Kidney (tissue), 14 donors: ENCODE measurements around the gene SUMF1. TPM values are rescaled to one million over a fixed set of nuclear protein-coding genes. Genes with fewer than 3 reads are reported as not detected.
"Not testable (repeated sequence)": the region's sequence is repeated elsewhere in the genome, so short reads cannot be mapped to it uniquely, and the experiment has no call there.

Experiments
- DNase-seq, 5 donors: peaks; one replicate each; pipeline ENCODE4 v3.0.0-alpha.2; 2013 to 2020
- FAIRE-seq: peaks from 2 replicates; lab custom pipeline; 2012; peaks lifted over from hg19 to GRCh38; lab: Jason Lieb, UNC
- H3K27ac ChIP-seq, 2 donors: one replicate each; pipeline ENCODE4 v1.7.0; 2013; ENCODE audit warnings: low read depth in 2 of 2, low read length in 2 of 2, inconsistent platforms in 1 of 2
- H3K27me3 ChIP-seq: one replicate; pipeline ENCODE4 v1.7.1; 2013; ENCODE audit warnings: low read length, inconsistent platforms; ENCODE audit not compliant: control insufficient read depth, insufficient read depth
- H3K36me3 ChIP-seq, 3 donors: one replicate each; pipeline versions ENCODE4 v1.7.0 to v1.7.1; 2013; ENCODE audit warnings: low read length in 3 of 3, control low read depth in 1 of 3, inconsistent platforms in 1 of 3; ENCODE audit not compliant: insufficient read depth in 3 of 3, control insufficient read depth in 2 of 3
- H3K4me1 ChIP-seq, 3 donors: one replicate each; pipeline versions ENCODE4 v1.7.0 to v1.7.1; 2013; ENCODE audit warnings: low read length in 3 of 3, inconsistent platforms in 1 of 3, low read depth in 1 of 3; ENCODE audit not compliant: control insufficient read depth in 2 of 3, insufficient read depth in 2 of 3
- H3K4me3 ChIP-seq, 3 donors: one replicate each; pipeline versions ENCODE4 v1.7.0 to v1.8.1; 2013; ENCODE audit warnings: low read length in 3 of 3, control low read depth in 1 of 3, inconsistent platforms in 1 of 3
- H3K9ac ChIP-seq, 3 donors: one replicate each; pipeline versions ENCODE4 v1.7.0 to v1.7.1; 2013; ENCODE audit warnings: low read length in 3 of 3, control low read depth in 1 of 3, inconsistent platforms in 1 of 3
- H3K9me3 ChIP-seq, 3 donors: one replicate each; pipeline versions ENCODE4 v1.7.0 to v1.7.1; 2013; ENCODE audit warnings: low read length in 3 of 3, control low read depth in 1 of 3, inconsistent platforms in 1 of 3; ENCODE audit not compliant: control insufficient read depth in 2 of 3, insufficient read depth in 1 of 3
- CTCF ChIP-seq: IDR thresholded peaks from 3 replicates; pipeline ENCODE4 v1.5.1; 2012; ENCODE audit warnings: mild to moderate bottlenecking, moderate library complexity, borderline replicate concordance; ENCODE audit not compliant: insufficient read depth; ENCODE audit errors: extremely low read depth
- intact Hi-C: fragments of 100-400 bp; cut with DNase I; formaldehyde crosslinking; loops from one replicate; pipeline ENCODE4 v1.11.1; 2022
- polyA plus RNA-seq: library from polyadenylated mRNA; stranded (reverse); fragments of 350-450 nt; fragmentation: Illumina TruSeq; extraction: RNeasy Lipid Tissue Mini Kit (QIAGEN cat#74804); gene quantifications from one replicate; pipeline ENCODE4 v1.2.3, GENCODE V29; 2014; ENCODE audit warnings: low read depth, low replicate concordance; ENCODE audit not compliant: insufficient read depth
- total RNA-seq: library from RNA; stranded (reverse); fragmentation: NEBNext Ultra II Directional; extraction: Animal tissue kit (Norgen Biotek cat#: 25700); gene quantifications from one replicate; pipeline ENCODE4 v1.2.1, GENCODE V29; 2021
- donor health status: control.
- donor health status: control.
- donor health status: control.
- donor health status: control.
- donor health status: control.
- donor health status: DM: yes; HTN: yes; CAD: no.
- donor health status: Normal renal cell carcinoma (clear cell type).

SUMF1 gene
- total and polyA plus RNA-seq, 2 donors from 2014 or later: 50.1 to 50.6 TPM

- no peak overlapping the region for H3K27ac ChIP-seq
- TF ChIP-seq CTCF: no peak
- no peak overlapping the region for H3K9ac ChIP-seq
- DNase-seq (no peak), FAIRE-seq (no peak)
- H3K4me1 ChIP-seq: no peaks in the 10 kb centered on the region
- H3K4me3 ChIP-seq: no peak overlapping the region
- intact Hi-C loops: no loop called here
- H3K9me3 ChIP-seq: peaks cover 0 to 1% (median 0%) of the 10 kb centered on the region in 3 donors
- no peaks in the 10 kb centered on the region for H3K27me3 ChIP-seq
- no peaks in the 10 kb centered on the region for H3K36me3 ChIP-seq
Measured at GRCh38 chr3:4332111-4332510, 135.0 kb downstream of the SUMF1 start.

- FAIRE-seq, H3K27ac ChIP-seq, H3K9ac ChIP-seq, H3K4me1 ChIP-seq, H3K27me3 ChIP-seq, H3K4me3 ChIP-seq, H3K9me3 ChIP-seq, H3K36me3 ChIP-seq, intact Hi-C loops, DNase-seq: not testable (repeated sequence)
Measured at GRCh38 chr3:4329806-4330205, 137.3 kb downstream of the SUMF1 start.

- no peak overlapping the region for H3K9ac ChIP-seq
- no peak for FAIRE-seq
- H3K4me1 ChIP-seq: no peaks in the 10 kb centered on the region
- DNase-seq: no peak
- TF ChIP-seq CTCF: no peak
- intact Hi-C loops: no loop called here
- H3K4me3 ChIP-seq: no peak overlapping the region
- H3K9me3 ChIP-seq: peaks cover 0 to 3% (median 0%) of the 10 kb centered on the region in 3 donors
- no peaks in the 10 kb centered on the region for H3K27me3 ChIP-seq
- H3K36me3 ChIP-seq: no peaks in the 10 kb centered on the region
- H3K27ac ChIP-seq: no peak overlapping the region
Measured at GRCh38 chr3:4326868-4327267, 140.2 kb downstream of the SUMF1 start.

- TF ChIP-seq CTCF: no peak
- Histone ChIP-seq H3K9ac (no peak overlapping the region), H3K9me3 (peaks cover 0 to 3% (median 0%) of the 10 kb centered on the region in 3 donors), H3K4me1 (peaks cover 0 to 5% (median 0%) of the 10 kb centered on the region in 3 donors), H3K36me3 (no peaks in the 10 kb centered on the region), H3K27ac (no peak overlapping the region), H3K4me3 (no peak overlapping the region), H3K27me3 (no peaks in the 10 kb centered on the region)
- FAIRE-seq (no peak), DNase-seq (no peak)
- intact Hi-C loops: no loop called here
Measured at GRCh38 chr3:4323246-4324027, 143.6 kb downstream of the SUMF1 start.
